ENCODE measurements around the gene PHTF2. TPM values are rescaled to one million over a fixed set of nuclear protein-coding genes. Genes with fewer than 3 reads are reported as not detected.

Gene PHTF2
- total RNA-seq, 1 experiment from 2014 or later, result 20.3 TPM

- H3K27me3 Mint-ChIP-seq (ENCODE audit: unreplicated experiment), result no peaks in the 10 kb centered on the region
- no peak for TF ChIP-seq CTCF (IDR thresholded peaks at IDR 0.05; ENCODE audit: unreplicated experiment)
- H3K36me3 Mint-ChIP-seq (ENCODE audit: insufficient read depth, unreplicated experiment), result peaks cover 42% of the 10 kb centered on the region
- H3K4me1 Mint-ChIP-seq (ENCODE audit: low read depth, unreplicated experiment), result peaks cover 37% of the 10 kb centered on the region
- intact Hi-C loops (cut with micrococcal nuclease; ENCODE audit: unreplicated experiment), result no loop called here
- H3K9me3 Mint-ChIP-seq (ENCODE audit: low read depth, unreplicated experiment), result no peaks in the 10 kb centered on the region
- peak; percentile 4 for DNase-seq
- H3K4me3 Mint-ChIP-seq (ENCODE audit: low read depth, unreplicated experiment), result peak overlapping the region; percentile 88
- CTCF ChIA-PET, result no interaction called here
- BruUV-seq (replicated peaks), result no TSS peak
- peak overlapping the region; percentile 86 for H3K27ac Mint-ChIP-seq (ENCODE audit: unreplicated experiment)
Observed at GRCh38 chr7:77799078-77799964, 748 bp downstream of the PHTF2 start.

- H3K4me3 Mint-ChIP-seq (ENCODE audit: low read depth, unreplicated experiment), result peak overlapping the region; percentile 88
- H3K4me1 Mint-ChIP-seq (ENCODE audit: low read depth, unreplicated experiment), result peaks cover 30% of the 10 kb centered on the region
- H3K27ac Mint-ChIP-seq (ENCODE audit: unreplicated experiment), result peak overlapping the region; percentile 56
- BruUV-seq (replicated peaks), result no TSS peak
- H3K9me3 Mint-ChIP-seq (ENCODE audit: low read depth, unreplicated experiment), result no peaks in the 10 kb centered on the region
- CTCF ChIA-PET, result no interaction called here
- intact Hi-C loops (cut with micrococcal nuclease; ENCODE audit: unreplicated experiment), result loop anchor here (5.0 kb wide), 1 partner anchor 132 kb away; no protein-coding TSS in a partner anchor
- no peak for DNase-seq
- no peak for TF ChIP-seq CTCF (IDR thresholded peaks at IDR 0.05; ENCODE audit: unreplicated experiment)
- peaks cover 37% of the 10 kb centered on the region for H3K36me3 Mint-ChIP-seq (ENCODE audit: insufficient read depth, unreplicated experiment)
- H3K27me3 Mint-ChIP-seq (ENCODE audit: unreplicated experiment), result no peaks in the 10 kb centered on the region
Observed at GRCh38 chr7:77800158-77800557, 1.6 kb downstream of the PHTF2 start.

- Mint-ChIP-seq H3K9me3 (ENCODE audit: low read depth, unreplicated experiment) (no peaks in the 10 kb centered on the region), H3K36me3 (ENCODE audit: insufficient read depth, unreplicated experiment) (peaks cover 37% of the 10 kb centered on the region), H3K4me3 (ENCODE audit: low read depth, unreplicated experiment) (no peak overlapping the region), H3K4me1 (ENCODE audit: low read depth, unreplicated experiment) (peaks cover 30% of the 10 kb centered on the region), H3K27me3 (ENCODE audit: unreplicated experiment) (no peaks in the 10 kb centered on the region), H3K27ac (ENCODE audit: unreplicated experiment) (no peak overlapping the region)
- no peak for TF ChIP-seq CTCF (IDR thresholded peaks at IDR 0.05; ENCODE audit: unreplicated experiment)
- CTCF ChIA-PET, result no interaction called here
- intact Hi-C loops (cut with micrococcal nuclease; ENCODE audit: unreplicated experiment), result loop anchor here (5.0 kb wide), 1 partner anchor 132 kb away; no protein-coding TSS in a partner anchor
- no TSS peak for BruUV-seq (replicated peaks)
- DNase-seq, result no peak
Observed at GRCh38 chr7:77800730-77801129, 2.2 kb downstream of the PHTF2 start.

GRCh38 chr7:77802557-77803405 is 4.2 kb downstream of the PHTF2 start:
- H3K9me3 Mint-ChIP-seq (ENCODE audit: low read depth, unreplicated experiment), result no peaks in the 10 kb centered on the region
- no peaks in the 10 kb centered on the region for H3K27me3 Mint-ChIP-seq (ENCODE audit: unreplicated experiment)
- no peak for TF ChIP-seq CTCF (IDR thresholded peaks at IDR 0.05; ENCODE audit: unreplicated experiment)
- H3K4me1 Mint-ChIP-seq (ENCODE audit: low read depth, unreplicated experiment), result peaks cover 19% of the 10 kb centered on the region
- H3K4me3 Mint-ChIP-seq (ENCODE audit: low read depth, unreplicated experiment), result no peak overlapping the region
- CTCF ChIA-PET, result interaction anchor here (1.1 kb wide), 1 partner anchor 64 kb away, joined by 3 read pairs; no protein-coding TSS in a partner anchor
- no TSS peak for BruUV-seq (replicated peaks)
- intact Hi-C loops (cut with micrococcal nuclease; ENCODE audit: unreplicated experiment), result loop anchor here (5.0 kb wide), 1 partner anchor 130 kb away; no protein-coding TSS in a partner anchor
- DNase-seq, result no peak
- H3K27ac Mint-ChIP-seq (ENCODE audit: unreplicated experiment), result no peak overlapping the region
- H3K36me3 Mint-ChIP-seq (ENCODE audit: insufficient read depth, unreplicated experiment), result peaks cover 21% of the 10 kb centered on the region
